Measurements from ENCODE around the gene FOXA3. TPM values are rescaled to one million over a fixed set of nuclear protein-coding genes. Genes with fewer than 3 reads are reported as not detected.

FOXA3 gene
- total and polyA plus RNA-seq, 11 donors, result 0.07 TPM; not detected in 10

GRCh38 chr19:45897261-45897812 lies 33.2 kb downstream of the FOXA3 start:
- 86 to 96% (median 92%) methylated on average over 4 to 8 of the region's 8 CpGs for WGBS, 4 donors
- Histone ChIP-seq H3K36me3 (peaks cover 0 to 55% (median 35%) of the 10 kb centered on the region in 9 donors), H3K27ac (no peak overlapping the region), H3K4me3 (no peak overlapping the region), H3K4me1 (peaks cover 3 to 20% (median 11%) of the 10 kb centered on the region in 12 donors), H3K9me3 (no peaks in the 10 kb centered on the region), H3K27me3 (no peaks in the 10 kb centered on the region)
- no peak for TF ChIP-seq POLR2A (IDR thresholded peaks at IDR 0.05)
- no peak for TF ChIP-seq CTCF (IDR thresholded peaks at IDR 0.05)
- intact Hi-C loops (cut with DNase I), result no loop called here
- DNase-seq (no peak), ATAC-seq (no peak)

GRCh38 chr19:45899253-45899652 lies 35.1 kb downstream of the FOXA3 start:
- no peak overlapping the region for H3K4me3 ChIP-seq
- H3K36me3 ChIP-seq, result peaks cover 0 to 55% (median 34%) of the 10 kb centered on the region in 9 donors
- DNase-seq (no peak), ATAC-seq (no peak)
- no peak overlapping the region for H3K27ac ChIP-seq
- TF ChIP-seq POLR2A (IDR thresholded peaks at IDR 0.05) (no peak), CTCF (IDR thresholded peaks at IDR 0.05) (no peak)
- intact Hi-C loops (cut with DNase I), result no loop called here
- no peaks in the 10 kb centered on the region for H3K27me3 ChIP-seq
- peaks cover 3 to 26% (median 16%) of the 10 kb centered on the region in 12 donors for H3K4me1 ChIP-seq
- 95 to 99% (median 95%) methylated on average over 7 of the region's 7 CpGs for WGBS, 4 donors
- H3K9me3 ChIP-seq, result no peaks in the 10 kb centered on the region

- no peaks in the 10 kb centered on the region for H3K9me3 ChIP-seq
- WGBS, 4 donors, result 94 to 98% (median 96%) methylated on average over 4 of the region's 4 CpGs
- DNase-seq (no peak), ATAC-seq (no peak)
- H3K27ac ChIP-seq, result no peak overlapping the region
- intact Hi-C loops (cut with DNase I), result loop anchor here in 2 of 10 donors (5.0 kb wide), 2 partner anchors 107 to 117 kb away; no protein-coding TSS in a partner anchor
- H3K36me3 ChIP-seq, result peaks cover 0 to 47% (median 29%) of the 10 kb centered on the region in 9 donors
- H3K4me3 ChIP-seq, result no peak overlapping the region
- no peaks in the 10 kb centered on the region for H3K27me3 ChIP-seq
- TF ChIP-seq POLR2A (IDR thresholded peaks at IDR 0.05) (no peak), CTCF (IDR thresholded peaks at IDR 0.05) (no peak)
- H3K4me1 ChIP-seq, result peaks cover 3 to 26% (median 16%) of the 10 kb centered on the region in 12 donors
Observed at GRCh38 chr19:45899919-45900589, 35.9 kb downstream of the FOXA3 start.

- Histone ChIP-seq H3K9me3 (no peaks in the 10 kb centered on the region), H3K27me3 (no peaks in the 10 kb centered on the region), H3K4me3 (peak overlapping the region; percentile 52 to 84 (median 77)), H3K36me3 (peaks cover 0 to 39% (median 22%) of the 10 kb centered on the region in 9 donors), H3K4me1 (peaks cover 3 to 26% (median 16%) of the 10 kb centered on the region in 12 donors), H3K27ac (peak overlapping the region in 2 of 12 donors; percentile 20 to 81)
- ATAC-seq (no peak), DNase-seq (no peak)
- intact Hi-C loops (cut with DNase I), result loop anchor here in 2 of 10 donors (5.0 kb wide), 2 partner anchors 106 to 116 kb away; no protein-coding TSS in a partner anchor
- 73 to 78% (median 75%) methylated on average over 11 to 22 of the region's 22 CpGs for WGBS, 4 donors
- TF ChIP-seq POLR2A (IDR thresholded peaks at IDR 0.05), result no peak
Observed at GRCh38 chr19:45900738-45901431, 36.8 kb downstream of the FOXA3 start.
